HG02943 (cell line): ENCODE results near the gene SLC35F1.
A peak's percentile ranks its signal among the peaks of the same experiment; 100 is the strongest.

ENCODE experiments used
- ATAC-seq: cut with Tn5 transposase; IDR thresholded peaks from one replicate; pipeline ENCODE4 v1.9.1; 2021; ENCODE audit warnings: mild to moderate bottlenecking, low read depth, moderate library complexity; ENCODE audit not compliant: unreplicated experiment

The SLC35F1 gene

GRCh38 chr6:118334634-118335033 is 427.6 kb downstream of the SLC35F1 start:
- no peak for ATAC-seq

DNA sequence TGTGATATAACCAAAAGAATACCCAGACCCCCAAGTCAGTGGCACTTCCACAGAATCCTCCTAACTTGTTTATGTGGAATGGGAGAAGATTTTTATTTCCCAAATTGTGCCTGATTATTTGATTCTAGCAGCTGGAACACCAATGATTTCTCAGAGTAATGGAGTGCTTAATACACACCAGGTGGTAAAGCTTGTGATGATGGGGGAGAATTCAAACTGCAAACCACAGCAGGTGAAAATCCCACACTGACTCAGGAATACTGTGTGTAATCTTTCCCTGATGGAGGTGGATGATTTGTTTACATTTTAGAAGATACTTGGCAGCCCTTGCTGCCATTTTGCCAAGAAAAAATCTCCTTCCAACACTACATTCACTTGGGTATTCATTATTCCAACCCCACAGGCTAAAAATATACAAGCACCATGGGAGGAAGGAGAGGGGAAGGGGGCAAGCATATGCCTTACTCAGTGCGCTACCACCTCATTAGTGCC is 428.3 kb downstream of the SLC35F1 start:
- ATAC-seq, result no peak

DNA sequence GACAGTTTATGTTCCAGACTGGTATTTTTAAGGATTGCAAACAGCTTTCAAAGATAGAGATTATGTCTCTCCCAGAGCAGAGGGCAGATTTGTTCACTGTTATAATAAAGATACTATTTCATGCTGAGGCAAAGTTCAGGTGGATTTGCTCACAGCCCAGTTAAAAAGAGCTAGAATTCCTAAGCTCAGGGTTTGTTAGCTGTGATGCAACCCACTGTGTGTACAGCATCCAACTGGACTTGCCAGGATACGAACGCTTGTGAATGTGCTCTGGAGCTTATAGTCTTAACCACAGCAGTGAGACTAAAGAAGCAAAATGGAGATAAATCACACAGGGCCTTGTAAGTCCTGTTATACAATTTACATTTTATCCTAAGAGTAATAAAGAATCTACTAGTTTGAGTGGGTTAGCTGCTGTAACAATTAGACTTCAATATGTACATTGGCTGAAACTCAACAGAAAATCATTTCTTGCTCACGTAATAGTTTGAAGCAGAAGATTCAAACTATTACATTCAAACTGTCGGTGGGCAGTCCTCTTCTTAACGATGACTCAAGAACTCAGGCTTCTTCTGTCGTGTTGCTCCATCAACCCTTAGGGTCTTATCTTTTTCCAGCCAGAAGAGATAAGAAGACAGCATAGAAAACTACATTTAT is 437.1 kb downstream of the SLC35F1 start:
- no peak for ATAC-seq

- no peak for ATAC-seq
Observed at GRCh38 chr6:118350881-118351430, 443.9 kb downstream of the SLC35F1 start.

GRCh38 chr6:118353564-118353963 is 446.5 kb downstream of the SLC35F1 start:
- ATAC-seq, result no peak

DNA sequence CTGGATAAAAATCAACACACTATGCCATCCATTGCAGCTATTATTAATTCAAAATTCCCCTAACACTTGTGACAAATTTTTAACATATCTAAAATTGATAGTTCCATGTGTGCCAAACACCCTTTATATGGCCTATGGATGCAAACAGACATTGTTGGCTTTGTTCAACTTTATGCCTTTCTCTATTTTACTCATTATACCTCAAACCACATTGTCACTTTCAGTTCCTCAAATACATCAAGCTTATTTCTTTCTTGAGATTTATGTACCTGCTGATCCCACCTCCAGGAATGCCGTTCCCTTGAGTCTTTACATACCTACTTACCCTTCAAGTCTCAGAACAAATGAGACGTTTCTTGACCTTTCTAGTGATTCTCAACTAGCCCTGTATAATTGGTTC is 447.6 kb downstream of the SLC35F1 start:
- peak; percentile 95 for ATAC-seq

GRCh38 chr6:118356054-118356453 is 449.0 kb downstream of the SLC35F1 start:
- ATAC-seq, result no peak

- no peak for ATAC-seq
Observed at GRCh38 chr6:118356686-118357085, 449.6 kb downstream of the SLC35F1 start.
